RPMI7951 (cell line): ENCODE measurements around the gene LRCH3. TPM values are rescaled to one million over a fixed set of nuclear protein-coding genes. Genes with fewer than 3 reads are reported as not detected.
A peak's percentile ranks its signal among the peaks of the same experiment; 100 is the strongest.

ENCODE experiments used
- DNase-seq: peaks from one replicate; pipeline ENCODE4 v3.0.0-alpha.2; 2012; ENCODE audit warnings: low read depth
- total RNA-seq: library from RNA; depleted of rRNA; stranded (reverse); fragments of >200 nt; shearing (Covaris generic); gene quantifications from 2 replicates; pipeline ENCODE4 v1.2.3, GENCODE V29; 2014

The LRCH3 gene
- total RNA-seq, 1 experiment from 2014 or later, result 298 TPM

- no peak for DNase-seq
These were observed 43.1 kb downstream of the LRCH3 start for GRCh38 chr3:197833930-197834715.

DNA sequence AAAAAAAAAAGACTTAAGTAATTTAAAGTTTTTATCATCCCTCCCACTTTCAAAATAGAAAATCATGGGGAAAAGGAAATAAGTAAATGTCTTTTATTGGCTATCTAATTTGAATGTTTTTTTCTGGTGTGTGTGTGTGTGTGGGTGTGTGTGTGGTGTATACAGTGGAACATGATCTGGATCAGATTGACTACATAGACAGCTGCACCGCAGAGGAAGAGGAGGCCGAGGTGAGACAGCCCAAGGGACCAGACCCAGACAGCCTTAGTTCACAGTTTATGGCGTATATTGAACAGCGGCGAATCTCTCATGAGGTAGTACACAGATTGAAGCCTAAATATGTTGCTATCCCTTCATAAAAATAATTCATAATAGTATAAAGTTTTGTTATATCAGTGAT is 44.5 kb downstream of the LRCH3 start:
- no peak for DNase-seq

- no peak for DNase-seq
These were observed 45.2 kb downstream of the LRCH3 start for GRCh38 chr3:197836244-197836643.

DNA sequence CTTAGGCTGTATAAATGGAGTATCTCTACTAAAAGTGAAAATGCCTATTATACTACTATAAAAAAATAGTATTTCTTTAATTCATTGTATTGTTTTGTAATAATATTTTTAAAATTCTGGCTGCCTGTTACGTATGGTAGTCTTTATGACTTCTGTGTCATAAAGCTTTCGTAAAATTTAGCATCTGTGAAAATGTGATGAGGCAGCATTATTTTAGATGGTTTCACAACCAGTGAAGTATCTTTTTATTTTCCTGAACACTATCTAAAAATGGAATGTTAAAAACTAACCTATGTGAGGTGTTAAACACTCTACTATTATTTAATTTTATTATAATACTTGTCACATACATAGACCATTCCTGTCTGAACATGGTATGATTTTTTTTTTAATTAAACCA is 46.2 kb downstream of the LRCH3 start:
- no peak for DNase-seq

- no peak for DNase-seq
These were observed 50.7 kb downstream of the LRCH3 start for GRCh38 chr3:197841789-197842188.

- no peak for DNase-seq
These were observed 55.4 kb downstream of the LRCH3 start for GRCh38 chr3:197846491-197846890.

GRCh38 chr3:197847866-197848401 is 56.9 kb downstream of the LRCH3 start:
- DNase-seq, result peak; percentile 20

GRCh38 chr3:197854596-197855343 is 63.7 kb downstream of the LRCH3 start:
- DNase-seq, result no peak

DNA sequence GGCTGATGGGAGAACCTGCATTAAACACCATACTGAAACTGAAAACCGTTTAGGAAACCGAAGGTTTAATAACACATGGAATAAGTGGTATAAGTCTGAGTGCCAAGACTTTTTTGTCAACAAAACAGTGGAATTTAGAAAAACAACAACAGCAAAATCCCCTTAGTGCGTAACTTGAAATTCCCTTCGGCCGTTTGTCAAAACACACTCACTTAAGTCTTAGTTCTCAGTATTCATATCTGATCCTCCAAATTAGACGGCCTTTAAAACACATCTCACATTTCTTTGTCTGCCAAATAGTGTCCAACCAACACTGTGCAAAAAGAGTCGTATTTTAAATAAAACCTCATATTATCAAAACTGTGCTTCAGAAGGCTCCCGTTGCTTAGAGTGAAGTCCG is 64.5 kb downstream of the LRCH3 start:
- no peak for DNase-seq

DNA sequence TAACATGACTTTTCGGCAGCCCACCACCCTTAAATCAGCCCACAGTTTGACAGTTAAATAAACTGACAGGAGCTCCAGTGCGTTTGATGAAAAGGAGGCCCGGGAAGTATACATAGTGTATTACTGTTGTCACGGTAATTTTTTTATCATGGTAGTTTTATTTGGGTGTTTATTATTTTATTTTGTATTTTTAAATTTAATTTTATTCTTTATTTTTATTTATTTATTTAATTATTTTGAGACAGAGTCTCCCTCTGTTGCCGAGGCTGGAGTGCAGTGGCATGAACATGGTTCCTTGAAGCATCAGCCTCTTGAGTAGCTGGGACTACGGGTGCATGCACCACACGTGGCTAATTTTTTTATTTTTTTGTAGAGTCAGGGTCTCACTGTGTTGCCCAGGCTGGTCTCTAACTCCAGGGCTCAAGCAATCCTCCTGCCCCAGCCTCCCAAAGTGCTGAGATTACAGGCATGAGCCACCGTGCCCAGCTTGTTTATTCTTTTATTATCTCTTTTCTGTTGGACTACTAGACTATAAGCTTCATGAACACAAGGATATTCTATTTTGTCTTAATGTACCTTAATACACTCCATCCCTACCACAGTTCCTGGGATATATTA is 65.3 kb downstream of the LRCH3 start:
- no peak for DNase-seq

DNA sequence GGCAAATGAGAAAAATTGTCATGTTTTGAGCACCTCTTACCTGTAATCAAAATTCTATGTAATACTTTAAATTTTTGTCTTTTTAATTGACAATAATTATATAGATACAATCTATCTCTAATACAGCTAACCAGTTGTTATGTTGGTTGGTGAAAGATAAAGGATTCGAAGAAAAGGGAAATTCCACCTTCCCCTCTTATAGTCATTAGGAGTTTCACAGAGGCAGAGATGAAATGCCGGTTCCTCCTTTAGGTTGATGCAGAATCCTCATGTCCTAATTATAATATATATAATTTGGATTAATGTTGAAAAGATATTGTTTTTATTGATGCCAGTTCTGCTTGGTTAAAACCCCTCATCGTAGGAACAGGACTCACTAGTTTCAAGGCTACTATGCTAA is 67.1 kb downstream of the LRCH3 start:
- no peak for DNase-seq

DNA sequence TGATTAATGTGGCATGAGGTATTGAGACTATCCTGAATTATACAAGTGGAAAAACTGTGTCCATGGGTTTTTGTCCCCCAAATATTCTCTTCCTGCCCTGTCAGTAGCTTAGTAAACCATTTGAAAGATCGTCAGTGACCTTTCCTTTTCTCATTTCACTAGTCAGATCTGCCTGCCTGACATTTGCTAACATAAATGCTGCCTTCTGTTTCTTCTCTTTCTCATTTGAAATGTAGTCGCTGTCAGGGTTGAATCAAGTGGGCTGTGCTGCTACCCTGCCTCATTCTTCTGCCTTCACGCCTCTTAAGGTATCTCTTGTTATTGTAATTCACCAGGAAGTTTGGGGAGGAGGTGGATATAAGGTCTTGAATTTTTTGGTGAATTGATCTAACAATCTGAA is 67.5 kb downstream of the LRCH3 start:
- DNase-seq, result no peak

DNA sequence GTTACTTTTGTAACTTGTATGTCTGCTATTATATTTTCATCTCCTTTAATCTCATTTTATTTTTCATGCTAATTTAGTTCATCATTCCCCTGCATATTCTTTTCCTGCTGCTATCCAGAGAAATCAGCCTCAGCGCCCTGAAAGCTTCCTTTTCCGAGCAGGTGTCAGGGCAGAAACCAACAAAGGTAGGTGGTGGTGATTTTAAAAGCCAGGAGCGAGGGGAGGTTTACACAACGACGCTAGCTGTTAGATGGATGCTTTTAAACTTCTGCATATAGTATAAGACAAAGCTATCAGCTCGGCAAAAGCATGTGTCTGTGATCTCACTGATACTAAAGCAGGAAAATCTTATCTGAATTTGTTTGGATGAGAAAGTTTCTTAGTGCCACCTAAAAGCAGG is 75.0 kb downstream of the LRCH3 start:
- no peak for DNase-seq

DNA sequence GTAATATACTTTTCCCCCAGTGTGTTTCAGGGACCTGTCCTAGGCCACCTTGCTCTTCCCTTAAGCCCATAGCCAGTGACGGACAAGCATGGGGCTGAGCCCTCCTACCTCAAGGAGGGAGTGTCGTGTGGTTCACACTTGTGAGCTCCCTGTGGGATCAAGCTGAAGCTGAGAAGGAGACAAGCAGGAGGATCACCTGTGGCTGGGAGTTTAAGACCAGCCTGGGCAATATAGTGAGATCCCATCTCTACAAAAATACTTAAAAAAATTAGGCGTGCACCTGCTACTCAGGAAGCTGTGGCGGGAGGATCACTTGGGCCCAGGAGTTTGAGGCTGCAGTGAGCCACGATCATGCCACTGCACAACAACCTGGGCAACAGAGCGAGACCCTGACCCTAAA is 82.3 kb downstream of the LRCH3 start:
- no peak for DNase-seq

- no peak for DNase-seq
These were observed 83.0 kb downstream of the LRCH3 start for GRCh38 chr3:197874064-197874463.

DNA sequence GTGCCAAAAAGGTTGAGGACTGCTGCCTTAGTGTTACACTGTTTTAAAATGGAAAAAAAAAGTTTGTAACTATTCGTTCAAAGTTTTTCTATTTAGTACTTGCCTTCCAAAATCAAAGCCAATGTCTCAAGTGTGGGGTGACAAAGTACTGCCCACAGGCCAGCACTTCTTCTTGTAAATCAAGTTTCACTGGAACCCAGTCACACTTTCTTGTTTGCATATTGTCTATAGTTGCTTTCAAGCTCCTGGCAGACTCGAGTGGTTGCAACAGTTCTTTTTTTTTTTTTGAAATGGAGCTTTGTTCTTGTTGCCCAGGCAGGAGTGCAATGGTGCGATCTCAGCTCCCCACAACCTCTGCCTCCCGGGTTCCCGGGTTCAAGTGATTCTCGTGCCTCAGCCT is 83.6 kb downstream of the LRCH3 start:
- no peak for DNase-seq

- no peak for DNase-seq
These were observed 86.8 kb downstream of the LRCH3 start for GRCh38 chr3:197877902-197878301.

- no peak for DNase-seq
These were observed 87.4 kb downstream of the LRCH3 start for GRCh38 chr3:197878427-197878826.

GRCh38 chr3:197880491-197881269 is 89.6 kb downstream of the LRCH3 start:
- DNase-seq, result peak; percentile 13

GRCh38 chr3:197881270-197881969 is 90.4 kb downstream of the LRCH3 start:
- no peak for DNase-seq

DNA sequence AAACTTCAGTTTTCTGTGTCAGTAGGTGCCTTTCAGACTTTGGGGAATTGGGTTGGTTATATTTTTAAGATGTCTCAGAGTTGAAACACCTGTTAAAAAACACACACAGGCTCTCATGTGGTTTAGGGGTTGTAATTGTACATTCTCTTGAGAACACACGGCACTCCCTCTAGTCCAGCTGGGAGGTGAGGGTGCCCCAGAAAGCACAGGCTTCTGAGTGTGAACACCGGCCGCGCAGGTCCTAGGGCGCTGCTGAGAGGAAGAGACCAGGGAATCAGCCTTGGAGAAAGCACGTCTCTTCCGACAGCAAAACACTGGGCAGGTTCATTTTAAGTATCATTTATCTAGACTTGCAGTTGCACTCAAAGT is 90.9 kb downstream of the LRCH3 start:
- no peak for DNase-seq
